HG02610 (cell line): ENCODE data around the gene LYZL2.
"Not testable (repeated sequence)": the region's sequence is repeated elsewhere in the genome, so short reads cannot be mapped to it uniquely, and the experiment has no call there.

Source experiments
- ATAC-seq: cut with Tn5 transposase; IDR thresholded peaks from one replicate; pipeline ENCODE4 v1.9.1; 2021; ENCODE audit warnings: mild to moderate bottlenecking, moderate library complexity; ENCODE audit not compliant: unreplicated experiment

LYZL2 gene

GRCh38 chr10:30639946-30640786 is 10.6 kb upstream of the LYZL2 start:
- no peak for ATAC-seq

DNA sequence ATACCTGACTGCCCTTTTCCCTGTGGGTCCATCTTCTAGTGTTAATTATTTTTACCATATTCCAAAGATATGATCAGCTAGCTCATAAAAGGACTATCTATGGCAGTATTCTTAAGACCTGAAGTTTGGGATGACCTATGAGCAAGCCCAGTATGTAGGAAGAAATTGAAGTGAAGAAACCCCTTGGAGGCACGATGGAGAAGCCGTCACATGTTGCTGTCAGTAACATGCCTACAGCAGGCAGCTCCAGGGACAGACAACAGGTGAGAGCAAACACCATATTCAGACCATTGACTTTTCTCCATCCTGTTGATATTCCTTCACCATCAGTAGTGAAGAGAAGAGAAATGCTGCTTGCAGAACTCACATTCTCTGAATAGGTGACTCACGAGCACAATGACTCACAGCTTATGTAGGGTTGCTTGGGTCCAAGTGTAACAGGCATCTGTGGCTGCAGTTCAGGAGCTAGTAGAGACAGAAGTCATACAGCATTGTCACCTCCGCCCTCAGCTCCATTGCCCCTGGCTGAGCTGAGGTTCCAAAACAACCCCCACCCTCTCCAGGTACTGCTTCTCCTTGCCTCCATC is 8.4 kb upstream of the LYZL2 start:
- no peak for ATAC-seq

GRCh38 chr10:30631188-30631587 is 1.6 kb upstream of the LYZL2 start:
- no peak for ATAC-seq

DNA sequence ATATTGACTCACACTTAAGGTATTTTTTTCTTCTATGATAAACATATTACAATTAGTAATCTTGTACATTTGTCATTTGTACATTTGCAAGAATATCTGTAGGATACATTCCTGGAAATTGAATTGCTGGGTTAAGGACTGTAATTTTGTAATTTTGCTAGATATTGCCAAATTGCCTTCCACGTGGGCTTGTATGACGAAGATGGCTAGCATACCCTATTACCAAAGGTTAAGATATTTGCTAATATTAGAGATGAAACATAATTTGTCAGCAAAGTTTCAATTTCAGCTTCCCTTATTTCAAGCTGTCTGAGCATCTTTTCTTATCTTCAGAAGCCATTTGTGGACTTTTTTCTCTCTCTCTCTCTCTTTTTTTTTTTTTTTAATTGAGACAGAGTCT is 1.0 kb upstream of the LYZL2 start:
- ATAC-seq: no peak

DNA sequence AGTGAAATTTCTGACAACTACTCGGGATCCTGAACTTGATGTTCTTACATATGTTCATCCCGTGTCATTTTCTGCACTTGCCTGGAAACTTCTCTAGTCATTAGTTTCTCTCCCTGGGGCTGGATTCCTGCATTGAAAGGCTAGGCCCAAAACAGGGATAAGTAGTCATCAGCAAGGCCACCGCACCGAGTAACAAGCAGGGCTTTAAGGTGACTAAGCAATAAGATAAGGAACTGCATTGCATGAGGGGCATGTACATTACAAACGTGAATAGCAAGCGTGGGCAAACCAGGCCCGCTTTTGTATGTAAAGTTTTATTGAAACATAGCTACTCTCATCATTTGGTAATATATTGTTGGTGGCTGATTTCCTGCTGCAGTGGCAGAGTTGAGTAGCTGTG is 977 bp downstream of the LYZL2 start:
- not testable (repeated sequence) for ATAC-seq

DNA sequence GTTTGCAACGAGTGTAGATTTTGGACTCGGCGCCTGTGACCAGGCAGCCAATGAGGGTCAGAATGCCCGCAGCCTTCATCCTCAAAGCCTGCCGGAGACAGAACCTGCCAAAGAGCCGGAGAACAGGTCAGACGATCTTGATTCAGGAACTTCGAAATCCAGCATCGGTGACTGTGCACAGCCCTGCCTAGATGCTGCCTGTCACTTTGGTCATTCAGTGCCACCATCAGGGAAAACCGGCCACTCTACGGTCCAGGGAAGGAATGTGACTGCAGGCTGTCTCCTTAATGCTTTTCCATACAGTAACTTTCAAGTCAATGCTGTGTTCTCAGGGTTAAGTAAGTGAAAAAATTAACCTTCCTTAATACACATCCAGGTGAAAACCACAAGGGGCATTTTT is 2.7 kb downstream of the LYZL2 start:
- ATAC-seq: not testable (repeated sequence)

- ATAC-seq: not testable (repeated sequence)
Measured at GRCh38 chr10:30626196-30626595, 3.4 kb downstream of the LYZL2 start.

- ATAC-seq: no peak
Measured at GRCh38 chr10:30625080-30625479, 4.5 kb downstream of the LYZL2 start.

GRCh38 chr10:30619966-30620365 is 9.6 kb downstream of the LYZL2 start:
- no peak for ATAC-seq

- no peak for ATAC-seq
Measured at GRCh38 chr10:30617070-30617469, 12.5 kb downstream of the LYZL2 start.

GRCh38 chr10:30611041-30611440 is 18.5 kb downstream of the LYZL2 start:
- not testable (repeated sequence) for ATAC-seq

- no peak for ATAC-seq
Measured at GRCh38 chr10:30607814-30608213, 21.7 kb downstream of the LYZL2 start.

- ATAC-seq: no peak
Measured at GRCh38 chr10:30606313-30606712, 23.2 kb downstream of the LYZL2 start.

- not testable (repeated sequence) for ATAC-seq
Measured at GRCh38 chr10:30605341-30606121, 24.0 kb downstream of the LYZL2 start.

GRCh38 chr10:30603589-30603988 is 26.0 kb downstream of the LYZL2 start:
- ATAC-seq: no peak

DNA sequence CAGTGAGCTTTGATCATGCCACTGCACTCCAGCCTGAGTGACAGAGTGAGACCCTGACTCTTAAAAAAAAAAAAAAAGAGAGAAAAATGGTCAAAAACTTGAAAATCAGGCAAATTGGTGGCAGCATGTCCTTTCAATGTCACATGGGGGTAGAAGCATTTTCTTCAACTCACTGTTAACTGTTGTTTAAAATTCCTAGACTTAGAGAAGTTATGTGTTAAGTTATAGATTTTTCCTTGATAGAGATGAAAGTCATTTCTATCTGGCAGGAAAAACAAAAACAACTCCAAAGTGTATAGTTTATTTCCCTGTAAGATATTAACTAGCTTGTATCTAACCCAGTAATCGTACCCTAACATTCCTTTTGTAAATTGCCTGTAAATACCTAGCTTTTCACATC is 26.8 kb downstream of the LYZL2 start:
- ATAC-seq: no peak

- ATAC-seq: no peak
Measured at GRCh38 chr10:30600005-30600404, 29.5 kb downstream of the LYZL2 start.

DNA sequence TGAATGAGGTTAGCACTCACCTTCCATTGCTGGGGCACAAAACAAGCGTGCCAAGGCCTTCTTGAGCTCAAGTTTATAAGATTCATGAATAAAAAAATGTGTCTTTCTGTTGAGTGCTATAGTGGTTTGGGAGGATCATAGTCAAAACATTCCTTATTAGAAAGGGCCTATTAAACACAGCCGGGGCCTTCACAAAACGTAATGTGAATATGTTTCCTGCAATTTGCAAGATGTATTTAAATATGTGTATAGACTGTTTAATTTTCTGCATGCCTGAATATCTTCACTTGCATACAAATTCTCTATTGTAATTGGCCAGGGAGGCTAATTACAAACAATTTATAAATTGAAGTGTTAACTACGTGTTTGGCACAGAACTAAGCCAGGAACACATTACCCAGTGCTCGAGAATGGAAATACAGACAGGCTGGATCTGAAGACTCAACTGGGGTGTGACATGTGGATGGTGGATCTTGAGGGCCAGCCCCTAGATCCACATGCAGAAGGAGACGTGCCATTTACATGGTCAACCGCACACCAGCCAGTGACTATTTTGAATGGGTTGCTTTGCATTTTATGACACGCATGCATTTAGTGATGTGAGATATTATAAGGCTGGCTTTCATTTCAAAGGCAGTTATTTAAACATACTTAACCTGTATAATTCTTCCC is 31.3 kb downstream of the LYZL2 start:
- ATAC-seq: no peak

DNA sequence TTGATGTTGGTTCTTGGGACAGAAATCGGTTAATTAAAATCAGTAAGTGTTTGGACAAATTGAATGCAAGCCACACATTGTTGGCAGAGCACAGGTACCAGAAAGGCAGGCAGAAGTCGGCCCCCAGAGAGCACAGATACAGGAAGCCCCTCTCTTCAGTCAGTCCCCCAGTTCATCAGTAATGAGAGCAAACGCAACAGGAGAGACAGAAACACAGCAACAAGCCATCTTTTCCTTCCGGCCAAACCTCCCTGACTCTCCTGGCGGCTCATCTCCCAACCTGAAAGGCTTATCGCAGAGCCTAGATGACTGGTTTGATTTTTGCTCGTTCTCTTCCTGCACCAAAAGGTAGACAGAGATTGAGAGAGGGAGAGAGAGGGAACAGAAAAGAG is 32.1 kb downstream of the LYZL2 start:
- ATAC-seq: not testable (repeated sequence)

GRCh38 chr10:30596493-30597432 is 32.8 kb downstream of the LYZL2 start:
- ATAC-seq: not testable (repeated sequence)
